ENCODE results near the gene SFTA2.

DNA sequence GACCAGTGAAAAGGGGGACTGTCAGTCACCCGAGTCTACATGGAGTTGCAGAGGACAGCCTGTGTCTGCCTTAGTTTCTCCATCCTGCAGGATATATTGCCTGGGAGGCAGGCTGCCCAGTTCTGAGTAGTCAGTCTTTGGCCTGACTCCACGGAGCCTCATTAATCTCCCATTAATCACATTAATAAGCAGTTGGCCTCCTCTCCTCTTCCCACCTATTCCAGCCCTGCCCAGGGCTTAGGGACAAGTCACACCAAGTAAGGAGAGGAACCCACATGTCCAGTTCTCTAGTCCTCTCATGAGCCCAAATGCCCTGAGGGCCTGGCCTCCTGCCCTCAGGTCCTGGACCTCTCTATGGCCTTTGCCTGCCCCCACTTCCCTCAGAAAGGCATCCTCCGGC is 7.5 kb upstream of the SFTA2 start:
- TF ChIP-seq, protein P1, sequence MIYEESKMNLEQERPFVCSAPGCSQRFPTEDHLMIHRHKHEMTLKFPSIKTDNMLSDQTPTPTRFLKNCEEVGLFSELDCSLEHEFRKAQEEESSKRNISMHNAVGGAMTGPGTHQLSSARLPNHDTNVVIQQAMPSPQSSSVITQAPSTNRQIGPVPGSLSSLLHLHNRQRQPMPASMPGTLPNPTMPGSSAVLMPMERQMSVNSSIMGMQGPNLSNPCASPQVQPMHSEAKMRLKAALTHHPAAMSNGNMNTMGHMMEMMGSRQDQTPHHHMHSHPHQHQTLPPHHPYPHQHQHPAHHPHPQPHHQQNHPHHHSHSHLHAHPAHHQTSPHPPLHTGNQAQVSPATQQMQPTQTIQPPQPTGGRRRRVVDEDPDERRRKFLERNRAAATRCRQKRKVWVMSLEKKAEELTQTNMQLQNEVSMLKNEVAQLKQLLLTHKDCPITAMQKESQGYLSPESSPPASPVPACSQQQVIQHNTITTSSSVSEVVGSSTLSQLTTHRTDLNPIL (CRISPR knock-in tag; IDR thresholded peaks at IDR 0.05; ENCODE audit: low read depth): no peak
- no peak for TF ChIP-seq OSR1 (CRISPR knock-in tag; IDR thresholded peaks at IDR 0.05)
- no peak for TF ChIP-seq RARB (CRISPR knock-in tag; IDR thresholded peaks at IDR 0.05)
- TF ChIP-seq ZNF8 (CRISPR knock-in tag; IDR thresholded peaks at IDR 0.05): no peak
- no peak for TF ChIP-seq TCF4 (CRISPR knock-in tag; IDR thresholded peaks at IDR 0.05; ENCODE audit: borderline replicate concordance)
- no peak for TF ChIP-seq SNAI2 (CRISPR knock-in tag; IDR thresholded peaks at IDR 0.05)
- TF ChIP-seq, protein P2, sequence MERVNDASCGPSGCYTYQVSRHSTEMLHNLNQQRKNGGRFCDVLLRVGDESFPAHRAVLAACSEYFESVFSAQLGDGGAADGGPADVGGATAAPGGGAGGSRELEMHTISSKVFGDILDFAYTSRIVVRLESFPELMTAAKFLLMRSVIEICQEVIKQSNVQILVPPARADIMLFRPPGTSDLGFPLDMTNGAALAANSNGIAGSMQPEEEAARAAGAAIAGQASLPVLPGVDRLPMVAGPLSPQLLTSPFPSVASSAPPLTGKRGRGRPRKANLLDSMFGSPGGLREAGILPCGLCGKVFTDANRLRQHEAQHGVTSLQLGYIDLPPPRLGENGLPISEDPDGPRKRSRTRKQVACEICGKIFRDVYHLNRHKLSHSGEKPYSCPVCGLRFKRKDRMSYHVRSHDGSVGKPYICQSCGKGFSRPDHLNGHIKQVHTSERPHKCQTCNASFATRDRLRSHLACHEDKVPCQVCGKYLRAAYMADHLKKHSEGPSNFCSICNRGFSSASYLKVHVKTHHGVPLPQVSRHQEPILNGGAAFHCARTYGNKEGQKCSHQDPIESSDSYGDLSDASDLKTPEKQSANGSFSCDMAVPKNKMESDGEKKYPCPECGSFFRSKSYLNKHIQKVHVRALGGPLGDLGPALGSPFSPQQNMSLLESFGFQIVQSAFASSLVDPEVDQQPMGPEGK (CRISPR knock-in tag; IDR thresholded peaks at IDR 0.05; ENCODE audit: borderline replicate concordance): no peak
- no peak for TF ChIP-seq ISL1 (CRISPR knock-in tag; IDR thresholded peaks at IDR 0.05)
- TF ChIP-seq, protein P3, sequence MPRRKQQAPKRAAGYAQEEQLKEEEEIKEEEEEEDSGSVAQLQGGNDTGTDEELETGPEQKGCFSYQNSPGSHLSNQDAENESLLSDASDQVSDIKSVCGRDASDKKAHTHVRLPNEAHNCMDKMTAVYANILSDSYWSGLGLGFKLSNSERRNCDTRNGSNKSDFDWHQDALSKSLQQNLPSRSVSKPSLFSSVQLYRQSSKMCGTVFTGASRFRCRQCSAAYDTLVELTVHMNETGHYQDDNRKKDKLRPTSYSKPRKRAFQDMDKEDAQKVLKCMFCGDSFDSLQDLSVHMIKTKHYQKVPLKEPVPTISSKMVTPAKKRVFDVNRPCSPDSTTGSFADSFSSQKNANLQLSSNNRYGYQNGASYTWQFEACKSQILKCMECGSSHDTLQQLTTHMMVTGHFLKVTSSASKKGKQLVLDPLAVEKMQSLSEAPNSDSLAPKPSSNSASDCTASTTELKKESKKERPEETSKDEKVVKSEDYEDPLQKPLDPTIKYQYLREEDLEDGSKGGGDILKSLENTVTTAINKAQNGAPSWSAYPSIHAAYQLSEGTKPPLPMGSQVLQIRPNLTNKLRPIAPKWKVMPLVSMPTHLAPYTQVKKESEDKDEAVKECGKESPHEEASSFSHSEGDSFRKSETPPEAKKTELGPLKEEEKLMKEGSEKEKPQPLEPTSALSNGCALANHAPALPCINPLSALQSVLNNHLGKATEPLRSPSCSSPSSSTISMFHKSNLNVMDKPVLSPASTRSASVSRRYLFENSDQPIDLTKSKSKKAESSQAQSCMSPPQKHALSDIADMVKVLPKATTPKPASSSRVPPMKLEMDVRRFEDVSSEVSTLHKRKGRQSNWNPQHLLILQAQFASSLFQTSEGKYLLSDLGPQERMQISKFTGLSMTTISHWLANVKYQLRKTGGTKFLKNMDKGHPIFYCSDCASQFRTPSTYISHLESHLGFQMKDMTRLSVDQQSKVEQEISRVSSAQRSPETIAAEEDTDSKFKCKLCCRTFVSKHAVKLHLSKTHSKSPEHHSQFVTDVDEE (CRISPR knock-in tag; IDR thresholded peaks at IDR 0.05): no peak
- TF ChIP-seq CSDC2 (CRISPR knock-in tag; IDR thresholded peaks at IDR 0.05): no peak
- no peak for TF ChIP-seq ARNTL (CRISPR knock-in tag; IDR thresholded peaks at IDR 0.05; ENCODE audit: borderline replicate concordance, low read depth)

All from SK-N-SH treated with all-trans-retinoic acid at 6 μM for 48 hours (cell line).